Suprapubic skin (tissue), 4 donors: ENCODE measurements around the gene BRINP3. TPM values are rescaled to one million over a fixed set of nuclear protein-coding genes. Genes with fewer than 3 reads are reported as not detected.

Experiments used
- DNase-seq, 2 donors: peaks; one replicate each; pipeline ENCODE4 v3.0.0-alpha.2; 2019; ENCODE audit warnings: low spot score in 2 of 2
- H3K27ac ChIP-seq: fragments of 200-600 bp; sonication (generic); one replicate; pipeline ENCODE4 v1.5.1; 2019
- H3K27me3 ChIP-seq: fragments of 200-600 bp; sonication (generic); one replicate; pipeline ENCODE4 v1.5.1; 2019
- H3K36me3 ChIP-seq: fragments of 200-600 bp; sonication (generic); one replicate; pipeline ENCODE4 v1.5.1; 2019
- H3K4me1 ChIP-seq: fragments of 200-600 bp; sonication (generic); one replicate; pipeline ENCODE4 v1.5.1; 2019
- H3K4me3 ChIP-seq: fragments of 200-600 bp; sonication (generic); one replicate; pipeline ENCODE4 v1.5.1; 2019; ENCODE audit warnings: mild to moderate bottlenecking
- H3K9me3 ChIP-seq: fragments of 200-600 bp; sonication (generic); one replicate; pipeline ENCODE4 v1.5.1; 2019
- CTCF ChIP-seq, 2 donors: fragments of 200-600 bp in 1 of 2; fragments of 450-650 bp in 1 of 2; sonication (generic) in 1 of 2; IDR thresholded peaks; one replicate each; pipeline ENCODE4 v1.5.1; 2016 to 2019; ENCODE audit warnings: antibody characterized with exemption in 2 of 2, mild to moderate bottlenecking in 1 of 2, moderate library complexity in 1 of 2
- EP300 ChIP-seq: sonication (generic); formaldehyde crosslinking; IDR thresholded peaks from one replicate; pipeline ENCODE4 v1.6.1; 2017; ENCODE audit warnings: antibody characterized with exemption
- POLR2A ChIP-seq, 2 donors: fragments of 450-650 bp; IDR thresholded peaks; one replicate each; pipeline ENCODE4 v1.6.1; 2017; ENCODE audit warnings: antibody characterized with exemption in 2 of 2, mild to moderate bottlenecking in 2 of 2, moderate library complexity in 2 of 2
- POLR2AphosphoS5 ChIP-seq, 3 donors: sonication (generic); formaldehyde crosslinking; IDR thresholded peaks; one replicate each; pipeline ENCODE4 v1.6.1; 2017; ENCODE audit warnings: antibody characterized with exemption in 3 of 3
- WGBS: methylation state at CpG from one replicate; pipeline ENCODE4 v1.1.5; 2018; 5-methylcytosine and 5-hydroxymethylcytosine counted together
- total RNA-seq, 4 donors: library from RNA; depleted of rRNA; stranded (reverse); fragments of >200 nt; gene quantifications; one replicate each; pipeline ENCODE4 v1.1.0, GENCODE V29; 2016

BRINP3 gene
- total RNA-seq, 4 donors from 2014 or later: 0.13 to 0.53 TPM; not detected in 2

GRCh38 chr1:190436615-190437014, 41.0 kb downstream of the BRINP3 start:
- Histone ChIP-seq H3K36me3 (no peaks in the 10 kb centered on the region), H3K4me1 (no peaks in the 10 kb centered on the region), H3K27ac (no peak overlapping the region), H3K9me3 (no peaks in the 10 kb centered on the region), H3K27me3 (no peaks in the 10 kb centered on the region), H3K4me3 (no peak overlapping the region)
- no peak for TF ChIP-seq POLR2AphosphoS5 (IDR thresholded peaks at IDR 0.05)
- no peak for TF ChIP-seq EP300
- no peak for TF ChIP-seq POLR2A (IDR thresholded peaks at IDR 0.05)
- TF ChIP-seq CTCF (IDR thresholded peaks at IDR 0.05): no peak
- no peak for DNase-seq
- 53% methylated on average over 1 of the region's 1 CpG for WGBS

GRCh38 chr1:190429932-190430331, 47.7 kb downstream of the BRINP3 start:
- Histone ChIP-seq H3K36me3 (no peaks in the 10 kb centered on the region), H3K4me1 (no peaks in the 10 kb centered on the region), H3K27me3 (no peaks in the 10 kb centered on the region), H3K9me3 (no peaks in the 10 kb centered on the region), H3K27ac (no peak overlapping the region), H3K4me3 (no peak overlapping the region)
- TF ChIP-seq POLR2A (IDR thresholded peaks at IDR 0.05) (no peak), CTCF (IDR thresholded peaks at IDR 0.05) (no peak), POLR2AphosphoS5 (IDR thresholded peaks at IDR 0.05) (no peak), EP300 (no peak)
- no peak for DNase-seq
- WGBS: 53% methylated on average over 2 of the region's 2 CpGs

- no peak for TF ChIP-seq POLR2AphosphoS5 (IDR thresholded peaks at IDR 0.05)
- no peak for TF ChIP-seq CTCF (IDR thresholded peaks at IDR 0.05)
- Histone ChIP-seq H3K27ac (no peak overlapping the region), H3K4me1 (no peaks in the 10 kb centered on the region), H3K9me3 (no peaks in the 10 kb centered on the region), H3K36me3 (no peaks in the 10 kb centered on the region), H3K27me3 (no peaks in the 10 kb centered on the region), H3K4me3 (no peak overlapping the region)
- no peak for DNase-seq
Measured at GRCh38 chr1:190429141-190429540, 48.5 kb downstream of the BRINP3 start.

GRCh38 chr1:190416239-190416638, 61.4 kb downstream of the BRINP3 start:
- no peak for DNase-seq
- 85% methylated on average over 1 of the region's 1 CpG for WGBS
- Histone ChIP-seq H3K4me1 (no peaks in the 10 kb centered on the region), H3K27ac (no peak overlapping the region), H3K4me3 (no peak overlapping the region), H3K36me3 (no peaks in the 10 kb centered on the region), H3K27me3 (no peaks in the 10 kb centered on the region), H3K9me3 (no peaks in the 10 kb centered on the region)
- TF ChIP-seq POLR2A (IDR thresholded peaks at IDR 0.05) (no peak), CTCF (IDR thresholded peaks at IDR 0.05) (no peak), POLR2AphosphoS5 (IDR thresholded peaks at IDR 0.05) (no peak), EP300 (no peak)

- H3K4me1 ChIP-seq: no peaks in the 10 kb centered on the region
- 92% methylated on average over 3 of the region's 3 CpGs for WGBS
- no peaks in the 10 kb centered on the region for H3K36me3 ChIP-seq
- H3K27me3 ChIP-seq: no peaks in the 10 kb centered on the region
- H3K4me3 ChIP-seq: no peak overlapping the region
- H3K27ac ChIP-seq: no peak overlapping the region
- TF ChIP-seq POLR2AphosphoS5 (IDR thresholded peaks at IDR 0.05): no peak
- no peak for TF ChIP-seq EP300
- no peak for TF ChIP-seq CTCF (IDR thresholded peaks at IDR 0.05)
- TF ChIP-seq POLR2A (IDR thresholded peaks at IDR 0.05): no peak
- no peaks in the 10 kb centered on the region for H3K9me3 ChIP-seq
- no peak for DNase-seq
Measured at GRCh38 chr1:190413142-190413541, 64.5 kb downstream of the BRINP3 start.
